ENCODE results near the gene RAPGEF4.

DNA sequence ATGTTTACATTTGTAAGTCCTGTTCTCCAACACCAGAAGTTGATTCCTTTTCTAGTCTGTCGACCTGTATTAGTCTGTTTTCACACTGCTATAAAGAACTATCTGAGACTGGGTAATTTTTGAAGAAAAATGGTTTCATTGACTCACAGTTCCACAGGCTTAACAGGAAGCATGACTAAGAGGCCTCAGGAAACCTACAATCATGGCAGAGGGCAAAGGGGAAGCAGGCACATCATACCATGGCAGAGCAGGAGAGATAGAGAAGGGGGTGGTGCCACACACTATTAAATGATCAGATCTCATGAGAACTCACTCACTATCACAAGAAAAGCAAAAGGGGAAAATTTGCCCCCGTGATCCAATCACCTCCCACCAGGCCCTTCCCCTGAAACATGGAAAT is 227.2 kb downstream of the RAPGEF4 start:
- TF ChIP-seq, protein P1, sequence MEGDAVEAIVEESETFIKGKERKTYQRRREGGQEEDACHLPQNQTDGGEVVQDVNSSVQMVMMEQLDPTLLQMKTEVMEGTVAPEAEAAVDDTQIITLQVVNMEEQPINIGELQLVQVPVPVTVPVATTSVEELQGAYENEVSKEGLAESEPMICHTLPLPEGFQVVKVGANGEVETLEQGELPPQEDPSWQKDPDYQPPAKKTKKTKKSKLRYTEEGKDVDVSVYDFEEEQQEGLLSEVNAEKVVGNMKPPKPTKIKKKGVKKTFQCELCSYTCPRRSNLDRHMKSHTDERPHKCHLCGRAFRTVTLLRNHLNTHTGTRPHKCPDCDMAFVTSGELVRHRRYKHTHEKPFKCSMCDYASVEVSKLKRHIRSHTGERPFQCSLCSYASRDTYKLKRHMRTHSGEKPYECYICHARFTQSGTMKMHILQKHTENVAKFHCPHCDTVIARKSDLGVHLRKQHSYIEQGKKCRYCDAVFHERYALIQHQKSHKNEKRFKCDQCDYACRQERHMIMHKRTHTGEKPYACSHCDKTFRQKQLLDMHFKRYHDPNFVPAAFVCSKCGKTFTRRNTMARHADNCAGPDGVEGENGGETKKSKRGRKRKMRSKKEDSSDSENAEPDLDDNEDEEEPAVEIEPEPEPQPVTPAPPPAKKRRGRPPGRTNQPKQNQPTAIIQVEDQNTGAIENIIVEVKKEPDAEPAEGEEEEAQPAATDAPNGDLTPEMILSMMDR (IDR thresholded peaks at IDR 0.05), result no peak
- TF ChIP-seq POLR2A (IDR thresholded peaks at IDR 0.05), result no peak

Data from tibial nerve (tissue), 3 donors.